ENCODE data around the gene TIGIT. TPM values are rescaled to one million over a fixed set of nuclear protein-coding genes. Genes with fewer than 3 reads are reported as not detected.

Gene TIGIT
- total RNA-seq, 1 donor from 2014 or later: not detected

DNA sequence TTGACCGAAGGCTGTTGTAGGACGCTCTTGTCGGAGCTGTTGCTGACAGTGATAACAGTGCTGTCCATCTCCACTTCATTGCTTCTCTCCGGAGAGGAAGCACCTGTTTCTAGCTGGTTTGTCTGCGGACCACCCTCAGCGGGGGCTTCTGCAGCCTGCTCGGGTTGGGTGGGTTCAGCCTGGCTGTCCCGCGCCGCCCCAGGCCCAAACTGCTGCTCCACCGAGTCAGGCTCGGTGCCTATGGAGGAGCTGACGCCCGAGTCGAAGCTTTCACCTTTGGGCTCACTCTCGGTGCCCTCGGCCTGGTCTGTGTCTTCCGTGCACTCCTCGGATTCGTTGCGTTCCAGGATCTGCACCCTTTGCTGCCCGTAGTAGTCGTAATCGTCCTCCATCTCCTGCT lies 56.9 kb downstream of the TIGIT start:
- no peak overlapping the region for H3K27ac Mint-ChIP-seq (ENCODE audit: unreplicated experiment)

DNA sequence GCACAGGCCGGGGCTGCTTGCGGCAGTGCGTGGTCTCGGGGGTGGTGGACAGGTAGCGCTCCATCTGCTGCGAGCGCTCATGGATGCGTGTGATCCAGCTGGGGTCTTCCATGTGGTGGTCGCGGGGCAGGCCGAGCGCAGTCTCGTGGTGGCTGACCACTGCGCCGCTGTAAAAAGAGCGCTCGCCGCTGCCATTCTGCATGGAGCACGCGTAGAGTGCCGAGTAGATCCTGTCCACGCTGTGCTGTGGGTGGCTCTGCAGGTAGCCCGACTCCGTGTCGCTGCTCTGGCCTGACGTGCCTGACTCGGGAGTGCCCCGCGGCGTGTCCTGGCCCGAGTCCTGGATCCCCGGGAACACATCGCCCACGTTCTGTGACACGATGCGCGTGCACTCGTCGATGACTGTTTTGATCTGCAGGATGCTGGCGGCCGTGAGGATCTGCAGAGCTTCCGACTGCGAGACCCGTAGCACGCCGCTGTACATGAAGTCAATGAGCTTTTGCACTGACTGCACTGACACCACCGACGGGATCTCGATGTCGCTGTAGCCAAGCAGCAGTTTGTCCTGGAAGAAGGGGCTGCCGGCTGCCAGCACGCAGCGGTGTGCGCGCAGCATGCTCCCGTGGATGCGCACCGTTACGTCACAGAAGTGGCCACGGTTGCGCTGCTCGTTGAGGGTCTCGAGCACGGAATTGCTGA lies 57.4 kb downstream of the TIGIT start:
- no peak for DNase-seq (ENCODE audit: low read depth, low spot score)
- no peak overlapping the region for H3K4me3 Mint-ChIP-seq
- no peaks in the 10 kb centered on the region for H3K9me3 Mint-ChIP-seq
- no peak overlapping the region for H3K27ac Mint-ChIP-seq (ENCODE audit: unreplicated experiment)
- no peaks in the 10 kb centered on the region for H3K27me3 Mint-ChIP-seq (ENCODE audit: low read depth)
- peaks cover 20% of the 10 kb centered on the region for H3K36me3 Mint-ChIP-seq (ENCODE audit: low read depth)
- no peaks in the 10 kb centered on the region for H3K4me1 Mint-ChIP-seq
- TF ChIP-seq, protein P1, sequence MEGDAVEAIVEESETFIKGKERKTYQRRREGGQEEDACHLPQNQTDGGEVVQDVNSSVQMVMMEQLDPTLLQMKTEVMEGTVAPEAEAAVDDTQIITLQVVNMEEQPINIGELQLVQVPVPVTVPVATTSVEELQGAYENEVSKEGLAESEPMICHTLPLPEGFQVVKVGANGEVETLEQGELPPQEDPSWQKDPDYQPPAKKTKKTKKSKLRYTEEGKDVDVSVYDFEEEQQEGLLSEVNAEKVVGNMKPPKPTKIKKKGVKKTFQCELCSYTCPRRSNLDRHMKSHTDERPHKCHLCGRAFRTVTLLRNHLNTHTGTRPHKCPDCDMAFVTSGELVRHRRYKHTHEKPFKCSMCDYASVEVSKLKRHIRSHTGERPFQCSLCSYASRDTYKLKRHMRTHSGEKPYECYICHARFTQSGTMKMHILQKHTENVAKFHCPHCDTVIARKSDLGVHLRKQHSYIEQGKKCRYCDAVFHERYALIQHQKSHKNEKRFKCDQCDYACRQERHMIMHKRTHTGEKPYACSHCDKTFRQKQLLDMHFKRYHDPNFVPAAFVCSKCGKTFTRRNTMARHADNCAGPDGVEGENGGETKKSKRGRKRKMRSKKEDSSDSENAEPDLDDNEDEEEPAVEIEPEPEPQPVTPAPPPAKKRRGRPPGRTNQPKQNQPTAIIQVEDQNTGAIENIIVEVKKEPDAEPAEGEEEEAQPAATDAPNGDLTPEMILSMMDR (conservative IDR thresholded peaks at IDR 0.05): no peak

More for the DNA sequence above, 56.9 kb downstream of the TIGIT start:
- Mint-ChIP-seq H3K9me3 (no peaks in the 10 kb centered on the region), H3K27me3 (ENCODE audit: low read depth) (no peaks in the 10 kb centered on the region), H3K4me3 (no peak overlapping the region), H3K4me1 (peaks cover 2% of the 10 kb centered on the region), H3K36me3 (ENCODE audit: low read depth) (peaks cover 20% of the 10 kb centered on the region)
- TF ChIP-seq, protein P1 (conservative IDR thresholded peaks at IDR 0.05): no peak
- DNase-seq (ENCODE audit: low read depth, low spot score): no peak

DNA sequence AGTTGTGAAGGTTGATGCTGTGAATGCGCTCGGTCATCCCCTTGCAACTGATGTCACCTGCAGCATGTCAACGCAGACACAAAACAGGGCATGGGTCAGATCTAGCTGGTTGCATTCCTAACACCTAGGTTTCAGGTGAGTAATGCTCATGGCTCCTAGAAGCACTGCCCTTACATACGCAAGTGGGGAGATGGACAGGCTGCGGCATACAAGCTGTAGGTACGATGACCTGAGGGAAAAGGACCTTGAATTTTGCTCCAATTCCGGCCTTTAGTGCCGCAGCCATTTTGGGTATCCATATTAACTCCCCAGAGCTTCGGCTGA lies 58.0 kb downstream of the TIGIT start:
- peaks cover 3% of the 10 kb centered on the region for H3K4me1 Mint-ChIP-seq
- H3K36me3 Mint-ChIP-seq (ENCODE audit: low read depth): peaks cover 20% of the 10 kb centered on the region
- no peak overlapping the region for H3K4me3 Mint-ChIP-seq
- no peaks in the 10 kb centered on the region for H3K9me3 Mint-ChIP-seq
- TF ChIP-seq, protein P1 (conservative IDR thresholded peaks at IDR 0.05): no peak
- H3K27me3 Mint-ChIP-seq (ENCODE audit: low read depth): no peaks in the 10 kb centered on the region
- no peak for DNase-seq (ENCODE audit: low read depth, low spot score)
- H3K27ac Mint-ChIP-seq (ENCODE audit: unreplicated experiment): no peak overlapping the region

DNA sequence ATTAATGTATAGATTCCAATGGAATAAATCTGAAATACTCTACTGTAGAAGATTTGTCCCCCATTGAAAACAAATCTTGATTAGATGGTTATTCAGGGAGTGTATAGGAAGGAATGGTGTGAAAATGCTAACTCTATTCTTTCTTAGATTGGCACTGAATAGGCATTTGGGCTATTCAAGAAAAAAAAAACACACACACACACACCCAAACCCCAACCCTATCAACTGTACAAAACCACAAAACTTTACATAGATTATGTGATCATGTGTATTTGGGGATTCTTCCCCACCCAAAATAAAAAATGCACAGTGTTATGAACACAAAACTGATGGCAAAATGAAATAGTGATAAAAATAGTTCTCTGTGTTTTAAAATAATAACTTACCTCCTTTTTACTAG lies 61.8 kb downstream of the TIGIT start:
- Mint-ChIP-seq H3K4me3 (no peak overlapping the region), H3K9me3 (no peaks in the 10 kb centered on the region), H3K27me3 (ENCODE audit: low read depth) (no peaks in the 10 kb centered on the region), H3K27ac (ENCODE audit: unreplicated experiment) (no peak overlapping the region), H3K36me3 (ENCODE audit: low read depth) (peaks cover 9% of the 10 kb centered on the region), H3K4me1 (peaks cover 5% of the 10 kb centered on the region)
- TF ChIP-seq, protein P1 (conservative IDR thresholded peaks at IDR 0.05): no peak
- no peak for DNase-seq (ENCODE audit: low read depth, low spot score)

DNA sequence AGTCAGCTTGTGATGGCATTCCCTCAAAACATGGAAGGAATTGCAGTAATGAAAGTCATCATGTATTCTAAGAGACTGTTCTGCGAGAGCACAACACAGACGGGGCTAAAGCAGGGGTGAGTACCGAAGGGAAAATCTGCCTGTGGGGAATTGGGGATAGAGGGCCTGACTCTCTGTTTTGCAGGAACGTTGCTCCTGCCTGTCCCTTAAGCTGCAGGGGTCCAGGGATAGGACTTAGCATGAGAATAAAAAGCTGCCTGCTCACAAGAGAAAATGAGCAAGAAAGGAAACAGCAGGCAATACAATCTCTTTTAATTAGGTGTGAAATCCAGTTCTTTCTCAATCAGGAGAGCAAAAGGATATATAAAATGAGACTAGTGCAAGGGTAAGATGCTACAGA lies 62.2 kb downstream of the TIGIT start:
- no peaks in the 10 kb centered on the region for H3K27me3 Mint-ChIP-seq (ENCODE audit: low read depth)
- no peak for DNase-seq (ENCODE audit: low read depth, low spot score)
- H3K4me1 Mint-ChIP-seq: peaks cover 5% of the 10 kb centered on the region
- no peak overlapping the region for H3K27ac Mint-ChIP-seq (ENCODE audit: unreplicated experiment)
- TF ChIP-seq, protein P1 (conservative IDR thresholded peaks at IDR 0.05): no peak
- H3K4me3 Mint-ChIP-seq: no peak overlapping the region
- H3K36me3 Mint-ChIP-seq (ENCODE audit: low read depth): peaks cover 5% of the 10 kb centered on the region
- no peaks in the 10 kb centered on the region for H3K9me3 Mint-ChIP-seq
